ENCODE measurements around the gene ZNF385C. TPM values are rescaled to one million over a fixed set of nuclear protein-coding genes. Genes with fewer than 3 reads are reported as not detected.

The ZNF385C gene
- total RNA-seq, 1 experiment from 2014 or later: 1.1 TPM

GRCh38 chr17:42027590-42027889 lies 70.7 kb downstream of the ZNF385C start:
- RAD21 ChIA-PET (ENCODE audit: low non-redundant PET in 1 of 2, low total read pairs in 2 of 2, uncharacterized antibody in 2 of 2, unreplicated experiment in 2 of 2): no interaction called here
- CTCF ChIA-PET: interaction anchor here (0.6 to 3.7 kb wide), 3 partner anchors 12 to 500 kb away, joined by 4 to 15 read pairs (median 4); partner anchors contain the start of gene CNP
- intact Hi-C loops (cut with micrococcal nuclease): loop anchor here (10.0 kb wide), 1 partner anchor 497 kb away; no protein-coding TSS in a partner anchor

More at GRCh38 chr17:42027590-42027889, 70.7 kb downstream of the ZNF385C start:
- Histone ChIP-seq H3K9me2 (ENCODE audit: insufficient read depth) (no peaks in the 10 kb centered on the region), H4K20me1 (ENCODE audit: insufficient read depth) (no peaks in the 10 kb centered on the region), H3K4me1 (ENCODE audit: control insufficient read depth in 1 of 2, insufficient read depth in 2 of 2, low read length in 2 of 2) (peaks cover 15 to 32% of the 10 kb centered on the region in 2 experiments), H3K27ac (ENCODE audit: low read depth, low read length) (no peak overlapping the region), H3K36me3 (ENCODE audit: control insufficient read depth in 1 of 2, insufficient read depth in 2 of 2, low read length in 2 of 2) (peaks cover 7 to 9% of the 10 kb centered on the region in 2 experiments; a peak in 2 of 4 replicates), H3K9me3 (ENCODE audit: control insufficient read depth in 1 of 2, insufficient read depth in 1 of 2, low read depth in 1 of 2, low read length in 2 of 2) (no peaks in the 10 kb centered on the region), H3K9ac (ENCODE audit: low read length) (no peak overlapping the region), H2AFZ (ENCODE audit: low read depth, low read length, poor library complexity, severe bottlenecking) (no peak overlapping the region), H3K4me2 (ENCODE audit: low read length) (no peak overlapping the region), H3K4me3 (replicated peaks in 1 of 2; ENCODE audit: low read depth in 1 of 2, low read length in 2 of 2) (no peak overlapping the region), H3K79me2 (ENCODE audit: insufficient read depth, low read length) (no peaks in the 10 kb centered on the region), H3K27me3 (ENCODE audit: insufficient read depth, low read length) (no peaks in the 10 kb centered on the region)
- no TSS peak for BruUV-seq (replicated peaks)
- no peak for ATAC-seq
- DNase-seq (ENCODE audit: low read depth, low spot score): no peak
- TF ChIP-seq POLR2A (IDR thresholded peaks at IDR 0.05; ENCODE audit: borderline replicate concordance, extremely low read depth, insufficient read depth, insufficient read length): no peak
- no peak for TF ChIP-seq FOSL1 (IDR thresholded peaks at IDR 0.05; ENCODE audit: low read depth)
- no peak for TF ChIP-seq ZBTB33 (IDR thresholded peaks at IDR 0.05; ENCODE audit: extremely low read depth, insufficient replicate concordance, low read length)
- TF ChIP-seq REST (IDR thresholded peaks at IDR 0.05; ENCODE audit: low read depth): no peak
- TF ChIP-seq CEBPB (IDR thresholded peaks at IDR 0.05; ENCODE audit: low read depth): no peak
- TF ChIP-seq EGR1 (IDR thresholded peaks at IDR 0.05; ENCODE audit: low read depth): no peak
- no peak for TF ChIP-seq CBX3 (IDR thresholded peaks at IDR 0.05; ENCODE audit: low read depth)
- no peak for TF ChIP-seq EZH2phosphoT487 (IDR thresholded peaks at IDR 0.05; ENCODE audit: borderline replicate concordance)
- TF ChIP-seq ZFX (IDR thresholded peaks at IDR 0.05): no peak
- no peak for TF ChIP-seq TCF7L2 (IDR thresholded peaks at IDR 0.05; ENCODE audit: borderline replicate concordance, extremely low read depth, insufficient read depth, insufficient read length)
- TF ChIP-seq POLR2AphosphoS5 (IDR thresholded peaks at IDR 0.05; ENCODE audit: low read depth, low read length): no peak
- no peak for TF ChIP-seq YY1 (IDR thresholded peaks at IDR 0.05; ENCODE audit: extremely low read depth, insufficient replicate concordance, low read depth, low read length)
- TF ChIP-seq SRF (IDR thresholded peaks at IDR 0.05; ENCODE audit: low read depth): no peak
- TF ChIP-seq JUND (IDR thresholded peaks at IDR 0.05): no peak
- POLR2A ChIA-PET: interaction anchor here (0.7 to 1.5 kb wide), 3 partner anchors 10 to 305 kb away, joined by 3 read pairs; partner anchors contain the start of gene DNAJC7
